Spleen (tissue), 11 donors: Measurements from ENCODE around the gene TBC1D22A. TPM values are rescaled to one million over a fixed set of nuclear protein-coding genes. Genes with fewer than 3 reads are reported as not detected.

ENCODE experiments used
- DNase-seq: peaks from one replicate; pipeline ENCODE4 v3.0.0-alpha.2; 2020
- H3K27ac ChIP-seq, 8 donors: fragments of 200-600 bp; sonication (generic) in 7 of 8; 1 replicate in 4 of 8; 2 replicates in 4 of 8; pipeline versions ENCODE4 v1.5.0 to v1.8.0; 2016 to 2021; ENCODE audit warnings: inconsistent platforms in 4 of 8, mild to moderate bottlenecking in 4 of 8, moderate library complexity in 1 of 8
- H3K27me3 ChIP-seq, 7 donors: fragments of 200-600 bp; sonication (generic) in 6 of 7; replicated peaks in 1 of 7; 1 replicate in 4 of 7; 2 replicates in 3 of 7; pipeline versions ENCODE4 v1.5.0 to v1.8.0; 2016 to 2021; ENCODE audit warnings: inconsistent platforms in 3 of 7, mild to moderate bottlenecking in 1 of 7
- H3K36me3 ChIP-seq, 6 donors: fragments of 200-600 bp; sonication (generic) in 5 of 6; 1 replicate in 4 of 6; 2 replicates in 2 of 6; pipeline versions ENCODE4 v1.5.0 to v1.8.0; 2016 to 2021; ENCODE audit warnings: inconsistent platforms in 2 of 6
- H3K4me1 ChIP-seq, 6 donors: fragments of 200-600 bp; sonication (generic) in 5 of 6; 1 replicate in 3 of 6; 2 replicates in 3 of 6; pipeline versions ENCODE4 v1.5.0 to v1.8.0; 2016 to 2021; ENCODE audit warnings: inconsistent platforms in 3 of 6
- H3K4me3 ChIP-seq, 8 donors: fragments of 200-600 bp; sonication (generic) in 7 of 8; 1 replicate in 4 of 8; 2 replicates in 4 of 8; pipeline versions ENCODE4 v1.5.0 to v1.8.0; 2016 to 2021; ENCODE audit warnings: inconsistent platforms in 4 of 8, mild to moderate bottlenecking in 4 of 8, moderate library complexity in 2 of 8
- H3K9me3 ChIP-seq, 8 donors: fragments of 200-600 bp; sonication (generic) in 7 of 8; 1 replicate in 4 of 8; 2 replicates in 4 of 8; pipeline versions ENCODE4 v1.5.0 to v1.8.0; 2016 to 2021; ENCODE audit warnings: inconsistent platforms in 4 of 8
- CTCF ChIP-seq, 11 experiments: fragments of 200-600 bp in 7 of 11; fragments of 450-650 bp in 4 of 11; sonication (generic) in 4 of 11; IDR thresholded peaks in 8 of 11; conservative IDR thresholded peaks in 3 of 11; 1 replicate in 7 of 11; 2 replicates in 4 of 11; pipeline versions ENCODE4 v1.4.0 to v1.8.0; 2016 to 2021; ENCODE audit warnings: antibody characterized with exemption in 11 of 11, inconsistent platforms in 4 of 11, mild to moderate bottlenecking in 1 of 11
- POLR2A ChIP-seq, 3 donors: fragments of 450-650 bp; IDR thresholded peaks; one replicate each; pipeline ENCODE4 v1.5.1; 2017; ENCODE audit warnings: antibody characterized with exemption in 3 of 3, mild to moderate bottlenecking in 1 of 3
- POLR2AphosphoS5 ChIP-seq, 3 donors: sonication (generic); formaldehyde crosslinking; IDR thresholded peaks; one replicate each; pipeline ENCODE4 v1.5.1; 2017; ENCODE audit warnings: antibody characterized with exemption in 3 of 3
- WGBS, 5 donors: extraction: QIAGEN DNeasy Blood & Tissue Kit in 3 of 5; methylation state at CpG; one replicate each; pipeline versions ENCODE4 v1.1.5 to v1.1.7; 2013 to 2018; 5-methylcytosine and 5-hydroxymethylcytosine counted together
- intact Hi-C: fragments of 100-400 bp; cut with DNase I; formaldehyde crosslinking; loops from one replicate; pipeline ENCODE4 v1.15.0; 2023; ENCODE audit warnings: low total_unique reads
- polyA plus RNA-seq, 3 donors: library from polyadenylated mRNA; stranded (reverse); fragments of 200-250 nt; gene quantifications; one replicate each; pipeline ENCODE4 v1.2.1, GENCODE V29; 2013
- total RNA-seq, 7 donors: library from RNA; depleted of rRNA in 3 of 7; stranded (reverse); fragments of >200 nt in 3 of 7; fragmentation: NEBNext Ultra II Directional in 4 of 7; extraction: Animal tissue kit (Norgen Biotek cat#: 25700) in 4 of 7; gene quantifications; one replicate each; pipeline versions ENCODE4 v1.1.0 to v1.2.1, GENCODE V29; 2016 to 2021
- donor health status: healthy with polysubstance abuse.
- donor health status: DM: no; HTN: no; CAD: no; lungs with moderate emphysema.
- donor health status: DM: no; HTN: no; CAD: no.
- donor health status: Bipolar disorder and iron deficiency.
- donor health status: healthy.
- donor health status: DM: no; HTN: no; CAD: no.
- donor health status: DM: yes; HTN: yes; CAD: no.

The TBC1D22A gene
- total and polyA plus RNA-seq, 10 donors, result 17.2 to 66.9 (median 49.6) TPM

GRCh38 chr22:46774980-46775849 is 12.8 kb downstream of the TBC1D22A start:
- H3K4me1 ChIP-seq, result peaks cover 65 to 93% (median 88%) of the 10 kb centered on the region in 6 donors
- peak; percentile 82 for DNase-seq
- H3K4me3 ChIP-seq, result peak overlapping the region in 3 of 8 donors; percentile 14 to 54 (median 23)
- no peaks in the 10 kb centered on the region for H3K27me3 ChIP-seq
- H3K36me3 ChIP-seq, result peaks cover 0 to 17% (median 0%) of the 10 kb centered on the region in 6 donors
- H3K9me3 ChIP-seq, result no peaks in the 10 kb centered on the region
- WGBS, 5 donors, result 54 to 71% (median 58%) methylated on average over 19 to 20 of the region's 20 CpGs
- peak overlapping the region; percentile 72 to 91 (median 81) for H3K27ac ChIP-seq
- TF ChIP-seq POLR2A (IDR thresholded peaks at IDR 0.05), result no peak
- TF ChIP-seq POLR2AphosphoS5 (IDR thresholded peaks at IDR 0.05), result no peak
- intact Hi-C loops, result no loop called here

GRCh38 chr22:46775850-46776826 is 13.7 kb downstream of the TBC1D22A start:
- TF ChIP-seq POLR2AphosphoS5 (IDR thresholded peaks at IDR 0.05), result peak in 2 of 3 donors; percentile 69 to 74
- no peak for TF ChIP-seq POLR2A (IDR thresholded peaks at IDR 0.05)
- TF ChIP-seq CTCF (IDR thresholded peaks at IDR 0.05 in 8 of 11, conservative IDR thresholded peaks at IDR 0.05 in 3 of 11), result no peak
- Histone ChIP-seq H3K27me3 (no peaks in the 10 kb centered on the region), H3K4me3 (peak overlapping the region in 1 of 8 donors; percentile 54), H3K9me3 (no peaks in the 10 kb centered on the region), H3K27ac (peak overlapping the region; percentile 72 to 91 (median 81)), H3K36me3 (peaks cover 0 to 25% (median 0%) of the 10 kb centered on the region in 6 donors), H3K4me1 (peaks cover 65 to 93% (median 88%) of the 10 kb centered on the region in 6 donors)
- peak; percentile 74 for DNase-seq
- 61 to 69% (median 63%) methylated on average over 22 of the region's 22 CpGs for WGBS, 5 donors
- intact Hi-C loops, result no loop called here

GRCh38 chr22:46776876-46777608 is 14.6 kb downstream of the TBC1D22A start:
- intact Hi-C loops, result no loop called here
- WGBS, 5 donors, result 39 to 46% (median 44%) methylated on average over 18 of the region's 18 CpGs
- peak overlapping the region; percentile 43 to 91 (median 80) for H3K27ac ChIP-seq
- no peaks in the 10 kb centered on the region for H3K27me3 ChIP-seq
- peak; percentile 67 for DNase-seq
- no peaks in the 10 kb centered on the region for H3K9me3 ChIP-seq
- peak overlapping the region in 1 of 8 donors; percentile 54 for H3K4me3 ChIP-seq
- TF ChIP-seq CTCF (IDR thresholded peaks at IDR 0.05 in 8 of 11, conservative IDR thresholded peaks at IDR 0.05 in 3 of 11), result no peak
- no peak for TF ChIP-seq POLR2A (IDR thresholded peaks at IDR 0.05)
- H3K36me3 ChIP-seq, result peaks cover 0 to 24% (median 0%) of the 10 kb centered on the region in 6 donors
- peaks cover 61 to 95% (median 90%) of the 10 kb centered on the region in 6 donors for H3K4me1 ChIP-seq

- Histone ChIP-seq H3K9me3 (no peaks in the 10 kb centered on the region), H3K36me3 (peaks cover 0 to 24% (median 0%) of the 10 kb centered on the region in 6 donors), H3K4me3 (peak overlapping the region in 1 of 8 donors; percentile 54), H3K27ac (peak overlapping the region in 6 of 8 donors; percentile 27 to 91 (median 82)), H3K27me3 (no peaks in the 10 kb centered on the region), H3K4me1 (peaks cover 61 to 100% (median 95%) of the 10 kb centered on the region in 6 donors)
- TF ChIP-seq CTCF (IDR thresholded peaks at IDR 0.05 in 8 of 11, conservative IDR thresholded peaks at IDR 0.05 in 3 of 11) (no peak), POLR2AphosphoS5 (IDR thresholded peaks at IDR 0.05) (peak in 2 of 3 donors; percentile 57 to 71), POLR2A (IDR thresholded peaks at IDR 0.05) (no peak)
- DNase-seq, result peak; percentile 92
- intact Hi-C loops, result no loop called here
- 35 to 41% (median 38%) methylated on average over 11 of the region's 11 CpGs for WGBS, 5 donors
These were observed 15.1 kb downstream of the TBC1D22A start for GRCh38 chr22:46777609-46777970.
